HEK293 (cell line): ENCODE data around the gene MGMT.

Source experiments
- CTCF ChIA-PET: fragments of 350-600 bp; formaldehyde crosslinking; extraction: SDS; loops from one replicate; lab custom pipeline; 2021; ENCODE audit warnings: antibody characterized with exemption; lab: Yijun Ruan, JAX
- POLR2A ChIA-PET: fragments of 300-600 bp; formaldehyde crosslinking; extraction: SDS; loops from one replicate; lab custom pipeline; 2020; ENCODE audit warnings: antibody characterized with exemption, inconsistent platforms; lab: Yijun Ruan, JAX
- H3K27ac ChIP-seq: fragments of 200-500 bp; sonication (Bioruptor generic); 2 replicates; pipeline ENCODE4 v1.5.1; 2014; ENCODE audit warnings: low read depth, low read length, control low read depth, inconsistent platforms; ENCODE audit errors: extremely low read depth
- H3K36me3 ChIP-seq, 2 experiments: fragments of 200-500 bp in 1 of 2; sonication (Bioruptor generic) in 1 of 2; 1 replicate in 1 of 2; 2 replicates in 1 of 2; pipeline ENCODE4 v1.5.1; 2014 to 2017; ENCODE audit warnings: inconsistent platforms in 2 of 2, low read length in 2 of 2; ENCODE audit not compliant: control insufficient read depth in 2 of 2, insufficient read depth in 1 of 2
- H3K4me1 ChIP-seq: fragments of 200-500 bp; sonication (Bioruptor generic); 2 replicates; pipeline ENCODE4 v1.5.1; 2014; ENCODE audit warnings: mild to moderate bottlenecking, low read length, inconsistent platforms; ENCODE audit not compliant: control insufficient read depth, insufficient read depth
- H3K4me3 ChIP-seq: 2 replicates; pipeline ENCODE4 v1.5.1; 2011; ENCODE audit warnings: low read depth, mild to moderate bottlenecking, control low read depth, low read length, moderate library complexity
- H3K9me3 ChIP-seq: fragments of 200-500 bp; sonication (Bioruptor generic); 2 replicates; pipeline ENCODE4 v1.5.1; 2014; ENCODE audit warnings: low read depth, low read length, inconsistent platforms; ENCODE audit not compliant: control insufficient read depth, insufficient read depth
- HOXA7 ChIP-seq: sonication (generic); formaldehyde crosslinking; IDR thresholded peaks from 2 replicates; pipeline ENCODE4 v1.8.1; 2022; ENCODE audit warnings: missing genetic modification reagents, borderline replicate concordance
- HOXC10 ChIP-seq: sonication (generic); formaldehyde crosslinking; IDR thresholded peaks from 2 replicates; pipeline ENCODE4 v1.8.1; 2023; ENCODE audit warnings: mild to moderate bottlenecking, missing genetic modification reagents
- HOXD13 ChIP-seq: sonication (generic); formaldehyde crosslinking; IDR thresholded peaks from 2 replicates; pipeline ENCODE4 v1.8.0; 2022; ENCODE audit warnings: missing genetic modification reagents, borderline replicate concordance
- KLF16 ChIP-seq: fragments of 450-650 bp; formaldehyde crosslinking; IDR thresholded peaks from 2 replicates; pipeline ENCODE4 v1.5.1; 2017; ENCODE audit warnings: missing biosample characterization, missing genetic modification characterization
- MZF1 ChIP-seq: fragments of 450-650 bp; formaldehyde crosslinking; IDR thresholded peaks from 2 replicates; pipeline ENCODE4 v1.5.1; 2017; ENCODE audit warnings: missing biosample characterization, missing genetic modification characterization, borderline replicate concordance
- PRDM1 ChIP-seq: fragments of 450-650 bp; formaldehyde crosslinking; IDR thresholded peaks from 2 replicates; pipeline ENCODE4; 2016; ENCODE audit warnings: missing biosample characterization, missing genetic modification characterization
- PRDM10 ChIP-seq: fragments of 450-650 bp; formaldehyde crosslinking; IDR thresholded peaks from 2 replicates; pipeline ENCODE4 v1.5.1; 2016; ENCODE audit warnings: missing biosample characterization, missing genetic modification characterization
- PRDM4 ChIP-seq: fragments of 450-650 bp; formaldehyde crosslinking; IDR thresholded peaks from 2 replicates; pipeline ENCODE4 v1.5.1; 2017; ENCODE audit warnings: missing biosample characterization, missing genetic modification characterization
- REST ChIP-seq: fragments of 450-650 bp; formaldehyde crosslinking; IDR thresholded peaks from 2 replicates; pipeline ENCODE4 v1.5.1; 2016; ENCODE audit warnings: missing biosample characterization, missing genetic modification characterization
- ZBTB6 ChIP-seq: fragments of 450-650 bp; formaldehyde crosslinking; IDR thresholded peaks from 2 replicates; pipeline ENCODE4 v1.5.1; 2017; ENCODE audit warnings: missing biosample characterization, missing genetic modification characterization
- ZNF10 ChIP-seq: fragments of 450-650 bp; formaldehyde crosslinking; IDR thresholded peaks from 2 replicates; pipeline ENCODE4 v1.5.1; 2017; ENCODE audit warnings: missing biosample characterization, missing genetic modification characterization
- ZNF140 ChIP-seq: fragments of 450-650 bp; formaldehyde crosslinking; IDR thresholded peaks from 2 replicates; pipeline ENCODE4 v1.5.1; 2016; ENCODE audit warnings: missing biosample characterization, missing genetic modification characterization
- ZNF23 ChIP-seq: fragments of 450-650 bp; formaldehyde crosslinking; IDR thresholded peaks from 2 replicates; pipeline ENCODE4 v1.5.1; 2016; ENCODE audit warnings: missing biosample characterization, missing genetic modification characterization, borderline replicate concordance
- ZNF239 ChIP-seq: fragments of 450-650 bp; formaldehyde crosslinking; IDR thresholded peaks from 2 replicates; pipeline ENCODE4 v1.5.1; 2016; ENCODE audit warnings: missing biosample characterization, missing genetic modification characterization
- ZNF274 ChIP-seq, 2 experiments: fragments of 200-500 bp in 1 of 2; fragments of 450-650 bp in 1 of 2; sonication (Bioruptor generic) in 1 of 2; formaldehyde crosslinking in 1 of 2; IDR thresholded peaks; 2 replicates each; pipeline versions ENCODE4 v1.5.1 to v1.6.1; 2014 to 2016; ENCODE audit warnings: borderline replicate concordance in 1 of 2, inconsistent platforms in 1 of 2, low read length in 1 of 2, missing biosample characterization in 1 of 2, missing genetic modification characterization in 1 of 2
- ZNF549 ChIP-seq: fragments of 450-650 bp; IDR thresholded peaks from 2 replicates; pipeline ENCODE4 v1.5.1; 2018; ENCODE audit warnings: missing biosample characterization, missing genetic modification characterization, mild to moderate bottlenecking, inconsistent platforms, moderate library complexity
- ZNF585B ChIP-seq: fragments of 450-650 bp; formaldehyde crosslinking; IDR thresholded peaks from 2 replicates; pipeline ENCODE4 v1.5.1; 2016; ENCODE audit warnings: missing biosample characterization, missing genetic modification characterization
- ZNF639 ChIP-seq: fragments of 450-650 bp; formaldehyde crosslinking; IDR thresholded peaks from 2 replicates; pipeline ENCODE4 v1.5.1; 2016; ENCODE audit warnings: missing biosample characterization, missing genetic modification characterization
- ZNF654 ChIP-seq: fragments of 450-650 bp; formaldehyde crosslinking; IDR thresholded peaks from 2 replicates; pipeline ENCODE4 v1.5.1; 2016; ENCODE audit warnings: low read depth, missing biosample characterization, missing genetic modification characterization
- ZNF704 ChIP-seq: fragments of 450-650 bp; formaldehyde crosslinking; IDR thresholded peaks from 2 replicates; pipeline ENCODE4 v1.5.1; 2016; ENCODE audit warnings: missing biosample characterization, missing genetic modification characterization
- ZNF785 ChIP-seq: fragments of 450-650 bp; formaldehyde crosslinking; IDR thresholded peaks from 2 replicates; pipeline ENCODE4 v1.5.1; 2016; ENCODE audit warnings: missing biosample characterization, missing genetic modification characterization
- ZSCAN16 ChIP-seq: fragments of 450-650 bp; formaldehyde crosslinking; IDR thresholded peaks from 2 replicates; pipeline ENCODE4 v1.5.1; 2016; ENCODE audit warnings: missing biosample characterization, missing genetic modification characterization

Gene MGMT

GRCh38 chr10:129730993-129731325, 263.9 kb downstream of the MGMT start (continued):
- TF ChIP-seq ZNF274 (IDR thresholded peaks at IDR 0.05; ENCODE audit: low read length), result no peak
- no peak for TF ChIP-seq ZNF274 (tag by site-specific recombination; IDR thresholded peaks at IDR 0.05; ENCODE audit: borderline replicate concordance)
- no peak for TF ChIP-seq ZNF639 (tag by site-specific recombination)
- no peak for TF ChIP-seq ZNF10 (tag by site-specific recombination)

GRCh38 chr10:129740532-129741279, 273.7 kb downstream of the MGMT start:
- H3K4me3 ChIP-seq, result no peak overlapping the region
- ChIA-PET POLR2A (no interaction called here), CTCF (no interaction called here)
- no peaks in the 10 kb centered on the region for H3K9me3 ChIP-seq
- no peaks in the 10 kb centered on the region for H3K4me1 ChIP-seq
- TF ChIP-seq PRDM10 (tag by site-specific recombination), result no peak
- no peak for TF ChIP-seq MZF1
- TF ChIP-seq ZNF23 (tag by site-specific recombination), result no peak
- TF ChIP-seq ZNF140 (tag by site-specific recombination), result no peak
- no peak for TF ChIP-seq ZNF239 (tag by site-specific recombination)
- TF ChIP-seq ZNF549 (tag by site-specific recombination), result no peak
- no peak for TF ChIP-seq ZSCAN16 (tag by site-specific recombination)
- TF ChIP-seq ZNF585B (tag by site-specific recombination), result no peak
- no peak for TF ChIP-seq ZBTB6 (tag by site-specific recombination)
- TF ChIP-seq REST, result no peak
- TF ChIP-seq ZNF785, result no peak
- TF ChIP-seq PRDM1 (tag by site-specific recombination), result no peak
- TF ChIP-seq PRDM4, result no peak
- no peak for TF ChIP-seq HOXA7 (CRISPR knock-in tag)
- TF ChIP-seq ZNF704 (tag by site-specific recombination), result no peak
- TF ChIP-seq KLF16 (tag by site-specific recombination), result no peak
- TF ChIP-seq HOXD13, result no peak
- TF ChIP-seq HOXC10 (CRISPR knock-in tag), result no peak
- TF ChIP-seq ZNF654 (tag by site-specific recombination), result no peak
- H3K36me3 ChIP-seq, result no peaks in the 10 kb centered on the region
- no peak overlapping the region for H3K27ac ChIP-seq
